MCF 10A (cell line): ENCODE data around the gene ATP8B4. TPM values are rescaled to one million over a fixed set of nuclear protein-coding genes. Genes with fewer than 3 reads are reported as not detected.
A peak's percentile ranks its signal among the peaks of the same experiment; 100 is the strongest.
"Not testable (repeated sequence)": the region's sequence is repeated elsewhere in the genome, so short reads cannot be mapped to it uniquely, and the experiment has no call there.

Experiments
- BruUV-seq: library from RNA; stranded (reverse); fragments of 400-500 nt; replicated peaks from 2 replicates; lab custom pipeline; 2021; lab: Mats Ljungman, UMichigan
- CTCF ChIA-PET: fragments of 300-600 bp; sonication (Branson Sonifier 250); formaldehyde crosslinking; extraction: SDS; loops from one replicate; lab custom pipeline; 2021; ENCODE audit warnings: antibody characterized with exemption, inconsistent platforms; lab: Yijun Ruan, JAX
- POLR2A ChIA-PET: fragments of 300-600, 350-650 bp; sonication (Branson Sonifier 250); formaldehyde crosslinking; extraction: SDS; loops from one replicate; lab custom pipeline; 2020; ENCODE audit warnings: antibody characterized with exemption, inconsistent platforms; lab: Yijun Ruan, JAX
- DNase-seq: peaks from one replicate; pipeline ENCODE4 v3.0.0-alpha.2; 2018; ENCODE audit not compliant: unreplicated experiment
- H3K27ac Mint-ChIP-seq: one replicate; pipeline ENCODE4 v1.8.0; 2022; ENCODE audit warnings: mild to moderate bottlenecking, low read depth, mixed read lengths; ENCODE audit not compliant: unreplicated experiment
- H3K27me3 Mint-ChIP-seq: one replicate; pipeline ENCODE4 v1.8.0; 2022; ENCODE audit warnings: mixed read lengths; ENCODE audit not compliant: insufficient read depth, unreplicated experiment
- H3K36me3 Mint-ChIP-seq: one replicate; pipeline ENCODE4 v1.8.0; 2022; ENCODE audit warnings: mild to moderate bottlenecking, moderate library complexity, mixed read lengths; ENCODE audit not compliant: insufficient read depth, unreplicated experiment
- H3K4me1 Mint-ChIP-seq: one replicate; pipeline ENCODE4 v1.8.0; 2022; ENCODE audit warnings: mixed read lengths; ENCODE audit not compliant: insufficient read depth, unreplicated experiment
- H3K4me3 Mint-ChIP-seq: one replicate; pipeline ENCODE4 v1.8.0; 2022; ENCODE audit warnings: mild to moderate bottlenecking, moderate library complexity, mixed read lengths; ENCODE audit not compliant: unreplicated experiment
- H3K9me3 Mint-ChIP-seq: one replicate; pipeline ENCODE4 v1.8.0; 2022; ENCODE audit warnings: mixed read lengths; ENCODE audit not compliant: unreplicated experiment
- CTCF ChIP-seq: fragments of 200-600 bp; IDR thresholded peaks from one replicate; pipeline ENCODE4 v1.8.0; 2022; ENCODE audit warnings: antibody characterized with exemption, mild to moderate bottlenecking; ENCODE audit not compliant: unreplicated experiment
- intact Hi-C: fragments of 100-400 bp; cut with micrococcal nuclease; formaldehyde crosslinking; loops from 2 replicates; pipeline ENCODE4 v1.14.1; 2022
- total RNA-seq: library from RNA; stranded (reverse); gene quantifications from 2 replicates; pipeline ENCODE4 v1.2.3, GENCODE V29; 2022

The ATP8B4 gene
- total RNA-seq, 1 experiment from 2014 or later: not detected

GRCh38 chr15:50166216-50166615 lies 47.2 kb upstream of the ATP8B4 start:
- Mint-ChIP-seq H3K27ac (peak overlapping the region; percentile 54), H3K27me3 (no peaks in the 10 kb centered on the region), H3K9me3 (no peaks in the 10 kb centered on the region), H3K36me3 (no peaks in the 10 kb centered on the region), H3K4me1 (peaks cover 21% of the 10 kb centered on the region), H3K4me3 (no peak overlapping the region)
- BruUV-seq: no TSS peak
- no peak for TF ChIP-seq CTCF
- ChIA-PET POLR2A (interaction anchor here (0.7 to 1.4 kb wide), 3 partner anchors 16 to 189 kb away, joined by 3 read pairs; partner anchors contain the start of genes GABPB1 and SLC27A2), CTCF (interaction anchor here (0.6 to 1.6 kb wide), 4 partner anchors 18 to 150 kb away, joined by 3 to 7 read pairs (median 5); no protein-coding TSS in a partner anchor)
- DNase-seq: peak; percentile 20
- intact Hi-C loops: no loop called here

- no peaks in the 10 kb centered on the region for H3K36me3 Mint-ChIP-seq
- BruUV-seq: no TSS peak
- H3K27ac Mint-ChIP-seq: no peak overlapping the region
- H3K27me3 Mint-ChIP-seq: no peaks in the 10 kb centered on the region
- H3K4me3 Mint-ChIP-seq: no peak overlapping the region
- no peak for DNase-seq
- peaks cover 21% of the 10 kb centered on the region for H3K4me1 Mint-ChIP-seq
- intact Hi-C loops: no loop called here
- ChIA-PET POLR2A (no interaction called here), CTCF (interaction anchor here (0.5 to 1.6 kb wide), 3 partner anchors 10 to 186 kb away, joined by 3 to 5 read pairs (median 3); no protein-coding TSS in a partner anchor)
- TF ChIP-seq CTCF: no peak
- no peaks in the 10 kb centered on the region for H3K9me3 Mint-ChIP-seq
Observed at GRCh38 chr15:50164458-50164857, 45.4 kb upstream of the ATP8B4 start.

- no peak for DNase-seq
- POLR2A ChIA-PET: no interaction called here
- Mint-ChIP-seq H3K4me1 (peaks cover 21% of the 10 kb centered on the region), H3K9me3 (no peaks in the 10 kb centered on the region), H3K4me3 (no peak overlapping the region), H3K27me3 (no peaks in the 10 kb centered on the region), H3K27ac (no peak overlapping the region), H3K36me3 (no peaks in the 10 kb centered on the region)
- no peak for TF ChIP-seq CTCF
- intact Hi-C loops: no loop called here
- no TSS peak for BruUV-seq
- CTCF ChIA-PET: interaction anchor here (0.5 to 1.6 kb wide), 5 partner anchors 9 to 1308 kb away, joined by 3 to 5 read pairs (median 3); no protein-coding TSS in a partner anchor
Observed at GRCh38 chr15:50163719-50164410, 44.8 kb upstream of the ATP8B4 start.

GRCh38 chr15:50162969-50163718 lies 44.1 kb upstream of the ATP8B4 start:
- ChIA-PET CTCF (interaction anchor here (0.6 to 1.6 kb wide), 3 partner anchors 8 to 1307 kb away, joined by 3 to 5 read pairs (median 3); no protein-coding TSS in a partner anchor), POLR2A (no interaction called here)
- no peaks in the 10 kb centered on the region for H3K36me3 Mint-ChIP-seq
- no peak for DNase-seq
- no peak overlapping the region for H3K27ac Mint-ChIP-seq
- peaks cover 21% of the 10 kb centered on the region for H3K4me1 Mint-ChIP-seq
- no peak for TF ChIP-seq CTCF
- no TSS peak for BruUV-seq
- H3K9me3 Mint-ChIP-seq: no peaks in the 10 kb centered on the region
- intact Hi-C loops: no loop called here
- H3K27me3 Mint-ChIP-seq: no peaks in the 10 kb centered on the region
- no peak overlapping the region for H3K4me3 Mint-ChIP-seq

- H3K4me1 Mint-ChIP-seq, H3K4me3 Mint-ChIP-seq, H3K27ac Mint-ChIP-seq, H3K9me3 Mint-ChIP-seq, H3K27me3 Mint-ChIP-seq, BruUV-seq, DNase-seq, POLR2A ChIA-PET, H3K36me3 Mint-ChIP-seq, CTCF ChIA-PET, intact Hi-C loops: not testable (repeated sequence)
Observed at GRCh38 chr15:50158236-50158635, 39.2 kb upstream of the ATP8B4 start.
